ENCODE measurements around the gene JPH4. TPM values are rescaled to one million over a fixed set of nuclear protein-coding genes. Genes with fewer than 3 reads are reported as not detected.

JPH4 gene
- polyA plus RNA-seq, 1 donor (not counting 4 experiments of a cell fraction or from before 2014, with no cell fraction given): 0.01 TPM

GRCh38 chr14:23604148-23604547, 25.6 kb upstream of the JPH4 start:
- Histone ChIP-seq H3K4me2 (ENCODE audit: control insufficient read depth, extremely low read depth, insufficient read depth, low read depth, low read length) (no peak overlapping the region), H3K4me3 (ENCODE audit: control insufficient read depth in 2 of 3, extremely low read depth in 1 of 3, insufficient read depth in 2 of 3, low read depth in 1 of 3, low read length in 3 of 3) (no peak overlapping the region), H3K27me3 (ENCODE audit: control insufficient read depth, extremely low read depth, insufficient read depth, low read length) (no peaks in the 10 kb centered on the region), H2AFZ (ENCODE audit: control insufficient read depth, low read length) (no peak overlapping the region), H3K9me1 (ENCODE audit: control insufficient read depth, extremely low read depth, insufficient read depth, low read length) (no peaks in the 10 kb centered on the region), H3K4me1 (ENCODE audit: control insufficient read depth, extremely low read depth, insufficient read depth, low read length) (no peaks in the 10 kb centered on the region), H3K36me3 (ENCODE audit: control insufficient read depth in 2 of 2, extremely low read depth in 1 of 2, insufficient read depth in 2 of 2, low read length in 2 of 2) (no peaks in the 10 kb centered on the region), H4K20me1 (ENCODE audit: control insufficient read depth, extremely low read depth, insufficient read depth, low read length) (no peaks in the 10 kb centered on the region), H3K9me3 (ENCODE audit: control insufficient read depth, low read depth, low read length) (no peaks in the 10 kb centered on the region), H3K9ac (ENCODE audit: control insufficient read depth, extremely low read depth, insufficient read depth, low read length) (no peak overlapping the region), H3K79me2 (ENCODE audit: control insufficient read depth, insufficient read depth, low read length) (no peaks in the 10 kb centered on the region), H3K27ac (ENCODE audit: control insufficient read depth, insufficient read depth, low read length) (no peak overlapping the region)
- TF ChIP-seq EZH2 (IDR thresholded peaks at IDR 0.05; ENCODE audit: low read length) (no peak), CTCF (optimal IDR thresholded peaks at IDR 0.05 in 1 of 3, IDR thresholded peaks at IDR 0.05 in 1 of 3, conservative IDR thresholded peaks at IDR 0.05 in 1 of 3; ENCODE audit: extremely low read depth in 1 of 3, insufficient read depth in 2 of 3, low read length in 3 of 3) (no peak)
- FAIRE-seq (no peak), DNase-seq (ENCODE audit: low read depth, low spot score) (no peak)
- dilution Hi-C loops (cut with MboI; ENCODE audit: extremely low pct_ligation_motif_present, low sequenced_read_pairs): no loop called here

GRCh38 chr14:23603103-23603502, 24.5 kb upstream of the JPH4 start:
- no peak overlapping the region for H3K4me2 ChIP-seq (ENCODE audit: control insufficient read depth, extremely low read depth, insufficient read depth, low read depth, low read length)
- H3K27me3 ChIP-seq (ENCODE audit: control insufficient read depth, extremely low read depth, insufficient read depth, low read length): no peaks in the 10 kb centered on the region
- FAIRE-seq: no peak
- H3K79me2 ChIP-seq (ENCODE audit: control insufficient read depth, insufficient read depth, low read length): no peaks in the 10 kb centered on the region
- no peak overlapping the region for H3K4me3 ChIP-seq (ENCODE audit: control insufficient read depth in 2 of 3, extremely low read depth in 1 of 3, insufficient read depth in 2 of 3, low read depth in 1 of 3, low read length in 3 of 3)
- dilution Hi-C loops (cut with MboI; ENCODE audit: extremely low pct_ligation_motif_present, low sequenced_read_pairs): no loop called here
- TF ChIP-seq EZH2 (IDR thresholded peaks at IDR 0.05; ENCODE audit: low read length) (no peak), CTCF (optimal IDR thresholded peaks at IDR 0.05 in 1 of 3, IDR thresholded peaks at IDR 0.05 in 1 of 3, conservative IDR thresholded peaks at IDR 0.05 in 1 of 3; ENCODE audit: extremely low read depth in 1 of 3, insufficient read depth in 2 of 3, low read length in 3 of 3) (no peak)
- no peak overlapping the region for H3K9ac ChIP-seq (ENCODE audit: control insufficient read depth, extremely low read depth, insufficient read depth, low read length)
- H3K36me3 ChIP-seq (ENCODE audit: control insufficient read depth in 2 of 2, extremely low read depth in 1 of 2, insufficient read depth in 2 of 2, low read length in 2 of 2): no peaks in the 10 kb centered on the region
- H2AFZ ChIP-seq (ENCODE audit: control insufficient read depth, low read length): no peak overlapping the region
- H3K9me3 ChIP-seq (ENCODE audit: control insufficient read depth, low read depth, low read length): no peaks in the 10 kb centered on the region
- H3K9me1 ChIP-seq (ENCODE audit: control insufficient read depth, extremely low read depth, insufficient read depth, low read length): no peaks in the 10 kb centered on the region
- H3K27ac ChIP-seq (ENCODE audit: control insufficient read depth, insufficient read depth, low read length): no peak overlapping the region
- no peaks in the 10 kb centered on the region for H3K4me1 ChIP-seq (ENCODE audit: control insufficient read depth, extremely low read depth, insufficient read depth, low read length)
- H4K20me1 ChIP-seq (ENCODE audit: control insufficient read depth, extremely low read depth, insufficient read depth, low read length): no peaks in the 10 kb centered on the region
- no peak for DNase-seq (ENCODE audit: low read depth, low spot score)

Data from keratinocyte (primary cell).